ENCODE results near the gene MGAT4A.
"Not testable (repeated sequence)": the region's sequence is repeated elsewhere in the genome, so short reads cannot be mapped to it uniquely, and the experiment has no call there.

MGAT4A gene

GRCh38 chr2:98698896-98699295 is 32.0 kb downstream of the MGAT4A start:
- DNase-seq = no peak

GRCh38 chr2:98697651-98698337 is 33.1 kb downstream of the MGAT4A start:
- DNase-seq = no peak

GRCh38 chr2:98696200-98696599 is 34.7 kb downstream of the MGAT4A start:
- no peak for DNase-seq

GRCh38 chr2:98695255-98695654 is 35.7 kb downstream of the MGAT4A start:
- DNase-seq = no peak

GRCh38 chr2:98693477-98693876 is 37.5 kb downstream of the MGAT4A start:
- DNase-seq = no peak

- no peak for DNase-seq
These were observed 38.6 kb downstream of the MGAT4A start for GRCh38 chr2:98692090-98693054.

GRCh38 chr2:98691303-98691702 is 39.6 kb downstream of the MGAT4A start:
- DNase-seq = no peak

GRCh38 chr2:98685930-98686887 is 44.7 kb downstream of the MGAT4A start:
- no peak for DNase-seq

- DNase-seq = no peak
These were observed 47.2 kb downstream of the MGAT4A start for GRCh38 chr2:98683728-98684127.

- DNase-seq = no peak
These were observed 54.2 kb downstream of the MGAT4A start for GRCh38 chr2:98676742-98677141.

- no peak for DNase-seq
These were observed 56.5 kb downstream of the MGAT4A start for GRCh38 chr2:98674233-98674964.

- no peak for DNase-seq
These were observed 61.3 kb downstream of the MGAT4A start for GRCh38 chr2:98669675-98670074.

GRCh38 chr2:98665677-98666076 is 65.3 kb downstream of the MGAT4A start:
- DNase-seq = no peak

- DNase-seq = no peak
These were observed 66.6 kb downstream of the MGAT4A start for GRCh38 chr2:98664323-98664722.

GRCh38 chr2:98663511-98664090 is 67.3 kb downstream of the MGAT4A start:
- no peak for DNase-seq

- not testable (repeated sequence) for DNase-seq
These were observed 71.5 kb downstream of the MGAT4A start for GRCh38 chr2:98659491-98659840.

- DNase-seq = no peak
These were observed 72.0 kb downstream of the MGAT4A start for GRCh38 chr2:98658816-98659490.

GRCh38 chr2:98656800-98657199 is 74.1 kb downstream of the MGAT4A start:
- no peak for DNase-seq

GRCh38 chr2:98654699-98655495 is 76.0 kb downstream of the MGAT4A start:
- DNase-seq = no peak

GRCh38 chr2:98650998-98651397 is 79.9 kb downstream of the MGAT4A start:
- no peak for DNase-seq
